Activated naive CD4-positive, alpha-beta T cell treated with anti-CD3 and anti-CD28 coated beads for 36 hours (primary cell): ENCODE data around the gene DPF3. TPM values are rescaled to one million over a fixed set of nuclear protein-coding genes. Genes with fewer than 3 reads are reported as not detected.
"Not testable (repeated sequence)": the region's sequence is repeated elsewhere in the genome, so short reads cannot be mapped to it uniquely, and the experiment has no call there.

Experiments
- CTCF ChIA-PET: fragments of 350-600 bp; sonication (Branson Sonifier 250); formaldehyde crosslinking; loops from one replicate; lab custom pipeline; 2021; ENCODE audit warnings: antibody characterized with exemption; lab: Charles Lee
- DNase-seq: peaks from one replicate; pipeline ENCODE4 v3.0.0-alpha.2; 2020
- H3K27ac Mint-ChIP-seq: one replicate; pipeline ENCODE4 v1.8.0; 2021; ENCODE audit warnings: mild to moderate bottlenecking, mixed read lengths
- H3K27me3 Mint-ChIP-seq: one replicate; pipeline ENCODE4 v1.8.0; 2021; ENCODE audit warnings: low read depth, mixed read lengths
- H3K36me3 Mint-ChIP-seq: one replicate; pipeline ENCODE4 v1.8.0; 2021; ENCODE audit warnings: low read depth, mixed read lengths
- H3K4me1 Mint-ChIP-seq: one replicate; pipeline ENCODE4 v1.8.0; 2021; ENCODE audit warnings: low read depth, mixed read lengths
- H3K4me3 Mint-ChIP-seq: one replicate; pipeline ENCODE4 v1.8.0; 2021; ENCODE audit warnings: mild to moderate bottlenecking, moderate library complexity, mixed read lengths
- H3K9me3 Mint-ChIP-seq: one replicate; pipeline ENCODE4 v1.8.0; 2021; ENCODE audit warnings: mixed read lengths
- intact Hi-C: fragments of 100-400 bp; cut with micrococcal nuclease; formaldehyde crosslinking; loops from one replicate; pipeline ENCODE4 v1.15.1; 2023
- total RNA-seq, 2 experiments: library from RNA; stranded (reverse); gene quantifications; one replicate each; pipeline ENCODE4 v1.2.3, GENCODE V29; 2021

Gene DPF3
- total RNA-seq, 2 experiments from 2014 or later: 0.29 to 0.47 TPM

- intact Hi-C loops: no loop called here
- Mint-ChIP-seq H3K4me3 (no peak overlapping the region), H3K9me3 (peaks cover 2% of the 10 kb centered on the region), H3K4me1 (peaks cover 3% of the 10 kb centered on the region), H3K36me3 (no peaks in the 10 kb centered on the region), H3K27ac (no peak overlapping the region), H3K27me3 (no peaks in the 10 kb centered on the region)
- CTCF ChIA-PET: no interaction called here
- no peak for DNase-seq
These were observed 17.2 kb downstream of the DPF3 start for GRCh38 chr14:72876710-72877063.

- no peak for DNase-seq
- H3K4me1 Mint-ChIP-seq: peaks cover 3% of the 10 kb centered on the region
- intact Hi-C loops: no loop called here
- H3K36me3 Mint-ChIP-seq: no peaks in the 10 kb centered on the region
- CTCF ChIA-PET: interaction anchor here (1.1 kb wide), 1 partner anchor 362 kb away, joined by 3 read pairs; no protein-coding TSS in a partner anchor
- H3K9me3 Mint-ChIP-seq: peaks cover 2% of the 10 kb centered on the region
- no peaks in the 10 kb centered on the region for H3K27me3 Mint-ChIP-seq
- no peak overlapping the region for H3K4me3 Mint-ChIP-seq
- no peak overlapping the region for H3K27ac Mint-ChIP-seq
These were observed 17.7 kb downstream of the DPF3 start for GRCh38 chr14:72876005-72876709.

- intact Hi-C loops, H3K27me3 Mint-ChIP-seq, H3K4me3 Mint-ChIP-seq, H3K36me3 Mint-ChIP-seq, H3K9me3 Mint-ChIP-seq, DNase-seq, H3K4me1 Mint-ChIP-seq, CTCF ChIA-PET, H3K27ac Mint-ChIP-seq: not testable (repeated sequence)
These were observed 23.0 kb downstream of the DPF3 start for GRCh38 chr14:72870878-72871277.

GRCh38 chr14:72869407-72870329 lies 24.2 kb downstream of the DPF3 start:
- no peak overlapping the region for H3K4me3 Mint-ChIP-seq
- H3K36me3 Mint-ChIP-seq: no peaks in the 10 kb centered on the region
- H3K9me3 Mint-ChIP-seq: peaks cover 2% of the 10 kb centered on the region
- H3K4me1 Mint-ChIP-seq: no peaks in the 10 kb centered on the region
- CTCF ChIA-PET: no interaction called here
- no peaks in the 10 kb centered on the region for H3K27me3 Mint-ChIP-seq
- no peak overlapping the region for H3K27ac Mint-ChIP-seq
- DNase-seq: no peak
- intact Hi-C loops: no loop called here

- Mint-ChIP-seq H3K4me1 (no peaks in the 10 kb centered on the region), H3K36me3 (no peaks in the 10 kb centered on the region), H3K9me3 (peaks cover 2% of the 10 kb centered on the region), H3K4me3 (no peak overlapping the region), H3K27me3 (no peaks in the 10 kb centered on the region), H3K27ac (no peak overlapping the region)
- no peak for DNase-seq
- intact Hi-C loops: no loop called here
- CTCF ChIA-PET: no interaction called here
These were observed 25.4 kb downstream of the DPF3 start for GRCh38 chr14:72868500-72868899.

- Mint-ChIP-seq H3K27me3 (no peaks in the 10 kb centered on the region), H3K27ac (no peak overlapping the region), H3K4me3 (no peak overlapping the region), H3K36me3 (no peaks in the 10 kb centered on the region), H3K4me1 (no peaks in the 10 kb centered on the region), H3K9me3 (no peaks in the 10 kb centered on the region)
- no peak for DNase-seq
- CTCF ChIA-PET: no interaction called here
- intact Hi-C loops: no loop called here
These were observed 29.1 kb downstream of the DPF3 start for GRCh38 chr14:72864712-72865365.

- intact Hi-C loops: no loop called here
- Mint-ChIP-seq H3K36me3 (no peaks in the 10 kb centered on the region), H3K4me1 (no peaks in the 10 kb centered on the region), H3K4me3 (no peak overlapping the region), H3K9me3 (no peaks in the 10 kb centered on the region), H3K27me3 (no peaks in the 10 kb centered on the region), H3K27ac (no peak overlapping the region)
- DNase-seq: no peak
- CTCF ChIA-PET: interaction anchor here (0.7 to 1.0 kb wide), 2 partner anchors 31 to 41 kb away, joined by 3 to 4 read pairs; partner anchors contain the start of gene DPF3
These were observed 30.5 kb downstream of the DPF3 start for GRCh38 chr14:72863216-72864006.

GRCh38 chr14:72856530-72857266 lies 37.2 kb downstream of the DPF3 start:
- Mint-ChIP-seq H3K4me1 (no peaks in the 10 kb centered on the region), H3K36me3 (no peaks in the 10 kb centered on the region), H3K27me3 (no peaks in the 10 kb centered on the region), H3K27ac (no peak overlapping the region), H3K9me3 (no peaks in the 10 kb centered on the region), H3K4me3 (no peak overlapping the region)
- intact Hi-C loops: no loop called here
- CTCF ChIA-PET: interaction anchor here (1.0 kb wide), 1 partner anchor 92 kb away, joined by 3 read pairs; no protein-coding TSS in a partner anchor
- no peak for DNase-seq

- no peaks in the 10 kb centered on the region for H3K36me3 Mint-ChIP-seq
- intact Hi-C loops: no loop called here
- no peaks in the 10 kb centered on the region for H3K4me1 Mint-ChIP-seq
- no peak overlapping the region for H3K4me3 Mint-ChIP-seq
- no peaks in the 10 kb centered on the region for H3K27me3 Mint-ChIP-seq
- no peak for DNase-seq
- no peaks in the 10 kb centered on the region for H3K9me3 Mint-ChIP-seq
- CTCF ChIA-PET: interaction anchor here (1.0 kb wide), 1 partner anchor 93 kb away, joined by 3 read pairs; no protein-coding TSS in a partner anchor
- H3K27ac Mint-ChIP-seq: no peak overlapping the region
These were observed 38.0 kb downstream of the DPF3 start for GRCh38 chr14:72855913-72856312.

- intact Hi-C loops: no loop called here
- Mint-ChIP-seq H3K27me3 (no peaks in the 10 kb centered on the region), H3K9me3 (no peaks in the 10 kb centered on the region), H3K36me3 (no peaks in the 10 kb centered on the region), H3K4me3 (no peak overlapping the region), H3K4me1 (no peaks in the 10 kb centered on the region), H3K27ac (no peak overlapping the region)
- DNase-seq: no peak
- CTCF ChIA-PET: interaction anchor here (0.6 kb wide), 1 partner anchor 9 kb away, joined by 3 read pairs; no protein-coding TSS in a partner anchor
These were observed 41.7 kb downstream of the DPF3 start for GRCh38 chr14:72852194-72852593.

GRCh38 chr14:72851635-72852034 lies 42.3 kb downstream of the DPF3 start:
- Mint-ChIP-seq H3K4me1 (no peaks in the 10 kb centered on the region), H3K9me3 (no peaks in the 10 kb centered on the region), H3K36me3 (no peaks in the 10 kb centered on the region), H3K4me3 (no peak overlapping the region), H3K27me3 (no peaks in the 10 kb centered on the region), H3K27ac (no peak overlapping the region)
- CTCF ChIA-PET: no interaction called here
- intact Hi-C loops: no loop called here
- DNase-seq: no peak
